Islet of Langerhans (tissue), 1 donor: ENCODE data around the gene LY6G5C.
"Not testable (repeated sequence)": the region's sequence is repeated elsewhere in the genome, so short reads cannot be mapped to it uniquely, and the experiment has no call there.

Experiments
- FAIRE-seq: peaks from one replicate; lab custom pipeline; 2011; peaks lifted over from hg19 to GRCh38; lab: Jason Lieb, UNC

LY6G5C gene

DNA sequence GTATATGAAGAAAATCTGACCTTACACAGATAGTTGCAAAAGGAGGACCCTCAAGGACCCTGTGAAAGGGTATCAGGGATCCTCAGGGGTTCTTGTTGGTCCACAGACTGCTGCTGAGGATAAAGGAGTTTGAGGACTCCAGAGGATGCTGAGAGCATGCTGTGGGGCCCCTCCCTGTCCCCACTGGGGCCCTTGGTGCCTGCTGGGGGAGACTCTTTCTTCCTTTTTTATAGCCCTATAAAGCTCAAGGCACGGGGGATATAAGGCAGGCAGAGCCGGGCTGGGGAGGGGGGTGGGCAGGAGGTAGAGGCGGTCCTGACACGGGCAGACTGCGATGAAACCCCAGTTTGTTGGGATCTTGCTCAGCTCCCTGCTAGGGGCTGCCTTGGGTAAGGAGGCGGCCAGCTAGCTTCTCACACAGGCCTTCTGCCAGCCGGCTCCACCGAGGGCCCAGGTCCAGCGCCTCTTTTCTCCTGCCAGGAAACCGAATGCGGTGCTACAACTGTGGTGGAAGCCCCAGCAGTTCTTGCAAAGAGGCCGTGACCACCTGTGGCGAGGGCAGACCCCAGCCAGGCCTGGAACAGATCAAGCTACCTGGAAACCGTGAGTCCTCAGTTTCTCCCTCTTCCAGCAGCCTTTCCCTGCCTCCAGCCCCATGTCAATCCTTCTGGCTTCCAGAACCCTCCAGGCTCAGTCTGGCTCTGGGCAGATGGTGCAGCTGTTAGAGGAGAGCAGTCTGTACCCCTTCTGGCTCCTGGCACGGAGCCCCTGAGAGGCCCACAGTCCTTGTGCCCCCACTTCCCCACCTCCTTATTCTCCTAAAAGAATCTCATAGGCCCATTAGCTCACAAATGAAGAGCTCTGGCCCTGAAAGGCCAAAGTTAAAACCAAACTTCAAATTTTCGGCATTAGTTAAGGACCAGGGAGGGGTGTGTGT is 34.4 kb upstream of the LY6G5C start, which contains the start of gene LY6G6D:
Gene LY6G6D, plus strand, starts transcription at position 327 of the 937 bp plus-strand sequence. Its CDS starts 8 bp downstream, at position 335.
- FAIRE-seq, result no peak

DNA sequence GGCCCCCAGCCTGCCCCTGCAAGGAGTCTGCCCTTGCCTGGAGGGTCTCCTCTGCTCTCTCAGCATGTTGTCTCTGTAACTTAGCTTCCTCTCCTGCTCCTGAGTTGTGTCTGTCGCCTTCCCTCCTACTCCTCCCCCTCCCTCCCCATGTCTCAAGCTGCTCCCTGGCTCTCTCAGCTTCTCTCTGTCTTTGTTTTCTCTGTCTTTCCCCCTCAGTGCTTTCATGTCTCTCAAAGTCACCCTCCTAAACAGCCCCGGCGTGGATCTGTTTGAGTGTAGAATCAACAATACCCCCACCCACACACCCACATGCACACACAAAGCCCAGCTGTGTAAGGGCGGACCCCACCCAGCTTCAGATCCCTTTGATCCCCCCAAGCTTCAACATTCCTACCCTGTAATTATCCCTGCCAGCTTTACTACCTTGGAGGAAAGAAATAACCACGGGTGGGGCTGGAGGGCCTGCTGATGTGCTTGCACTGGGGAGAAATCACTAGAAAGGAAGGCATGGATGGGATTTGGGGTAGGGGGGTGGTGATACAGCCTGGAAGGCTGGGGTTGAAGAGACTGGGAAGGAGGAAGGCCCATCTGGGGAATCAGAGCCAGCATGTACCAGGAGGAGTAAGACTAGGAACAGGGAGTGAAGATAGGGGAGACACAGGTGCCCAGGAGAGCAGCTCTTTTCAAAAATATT is 33.3 kb upstream of the LY6G5C start:
- FAIRE-seq, result no peak

DNA sequence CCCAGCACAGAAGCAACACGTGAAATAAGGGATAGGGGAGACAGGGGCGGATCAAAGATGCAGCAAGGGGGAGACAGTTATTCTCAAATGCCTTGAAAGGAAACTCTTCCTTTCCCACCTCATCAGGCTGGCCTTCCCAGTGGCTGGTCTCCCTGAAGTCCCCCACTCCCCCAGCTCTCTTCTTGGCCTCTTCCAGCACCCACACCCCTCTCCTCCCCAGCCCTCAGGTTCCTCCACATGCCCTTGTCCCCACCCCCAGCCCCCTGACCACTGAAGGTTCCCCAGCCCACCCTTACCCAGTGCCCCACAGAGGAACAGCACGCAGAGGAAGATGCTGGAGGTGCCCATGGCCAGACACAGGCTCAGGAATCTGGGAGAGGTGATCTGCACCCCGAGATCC is 32.6 kb upstream of the LY6G5C start:
- no peak for FAIRE-seq

DNA sequence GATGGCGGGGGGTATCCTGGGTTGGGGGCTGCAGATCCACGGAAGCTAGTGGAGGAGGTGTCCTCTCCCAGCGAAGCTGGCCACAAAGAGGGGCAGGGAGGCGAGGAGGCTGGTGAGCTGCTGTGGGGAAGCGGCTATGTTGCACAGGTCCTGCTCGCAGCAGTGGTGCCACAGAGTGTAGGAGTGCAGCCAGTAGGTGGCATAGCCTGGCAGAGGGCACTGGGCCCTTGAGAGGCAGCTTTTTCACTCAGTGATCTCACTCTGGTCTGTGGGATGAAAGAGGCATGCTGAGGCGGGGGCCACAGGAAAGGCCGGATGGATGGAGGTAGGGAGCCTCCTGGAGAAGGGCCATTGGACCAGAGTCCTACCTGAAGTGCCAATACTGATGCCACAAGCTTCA is 31.4 kb upstream of the LY6G5C start:
- FAIRE-seq, result no peak

DNA sequence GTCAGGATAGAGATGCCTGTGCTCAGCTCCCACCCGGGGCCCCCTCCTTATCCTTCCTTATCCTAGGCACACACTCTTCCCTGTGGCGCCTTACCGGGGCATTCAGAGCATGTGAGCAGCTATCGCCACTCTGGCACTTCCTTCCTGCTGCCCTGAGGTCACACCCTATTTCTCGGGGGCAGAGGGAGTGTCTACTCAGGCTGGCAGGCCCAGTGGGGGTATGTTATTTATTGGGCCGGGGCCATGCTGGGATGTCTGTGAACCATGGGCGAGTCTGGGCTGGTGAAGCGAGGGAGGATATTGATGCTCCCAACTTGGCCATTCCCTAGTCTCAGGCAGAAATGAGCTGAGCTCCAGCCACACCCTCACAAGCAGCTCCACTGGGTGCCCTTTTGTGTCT is 30.4 kb upstream of the LY6G5C start:
- no peak for FAIRE-seq

DNA sequence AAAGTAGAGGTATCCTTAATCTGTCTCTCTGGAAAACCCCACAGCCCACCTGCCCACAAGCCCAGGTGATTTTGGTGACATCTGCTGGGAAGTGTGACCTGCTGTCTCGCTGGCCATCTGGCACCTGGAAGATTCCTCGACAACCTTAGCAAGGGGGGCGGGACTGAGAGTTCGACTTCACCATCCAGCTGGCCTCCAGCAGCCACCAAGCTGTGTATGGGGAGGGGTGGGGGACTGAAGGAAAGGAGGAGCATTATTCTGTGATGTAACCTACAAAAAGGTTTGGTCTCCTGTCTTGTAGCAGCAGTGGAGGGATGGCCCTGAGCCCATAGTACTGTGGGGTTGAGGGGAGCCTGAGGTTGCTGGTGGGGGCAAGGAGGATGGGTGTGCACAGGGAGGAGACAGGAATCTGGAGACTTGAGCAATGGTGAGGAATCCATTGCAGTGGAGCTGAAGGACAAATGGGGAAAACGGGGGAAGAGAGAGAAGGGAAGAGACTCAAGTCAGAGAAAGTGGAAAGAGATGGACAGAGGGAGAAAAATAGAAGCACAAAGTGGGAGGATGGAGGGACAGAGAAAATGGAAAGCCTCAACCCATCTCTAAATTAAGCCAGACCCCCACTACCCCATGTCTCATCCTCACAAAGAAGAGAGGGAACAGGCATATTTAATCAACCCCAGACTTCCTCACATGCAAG is 29.8 kb upstream of the LY6G5C start:
- no peak for FAIRE-seq

DNA sequence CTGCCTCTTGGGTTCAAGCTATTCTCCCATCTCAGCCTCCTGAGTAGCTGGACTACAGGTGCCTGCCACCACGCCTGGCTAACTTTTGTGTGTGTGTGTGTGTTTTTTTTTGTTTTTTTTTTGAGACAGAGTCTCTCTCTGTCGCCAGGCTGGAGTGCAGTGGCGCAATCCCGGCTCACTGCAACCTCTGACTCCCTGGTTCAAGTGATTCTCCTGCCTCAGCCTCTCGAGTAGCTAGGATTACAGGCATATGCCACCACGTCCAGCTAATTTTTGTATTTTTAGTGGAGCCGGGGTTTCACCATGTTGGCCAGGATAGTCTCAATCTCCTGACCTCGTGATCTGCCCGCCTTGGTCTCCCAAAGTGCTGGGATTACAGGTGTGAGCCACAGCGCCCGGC is 28.3 kb upstream of the LY6G5C start:
- FAIRE-seq, result not testable (repeated sequence)

DNA sequence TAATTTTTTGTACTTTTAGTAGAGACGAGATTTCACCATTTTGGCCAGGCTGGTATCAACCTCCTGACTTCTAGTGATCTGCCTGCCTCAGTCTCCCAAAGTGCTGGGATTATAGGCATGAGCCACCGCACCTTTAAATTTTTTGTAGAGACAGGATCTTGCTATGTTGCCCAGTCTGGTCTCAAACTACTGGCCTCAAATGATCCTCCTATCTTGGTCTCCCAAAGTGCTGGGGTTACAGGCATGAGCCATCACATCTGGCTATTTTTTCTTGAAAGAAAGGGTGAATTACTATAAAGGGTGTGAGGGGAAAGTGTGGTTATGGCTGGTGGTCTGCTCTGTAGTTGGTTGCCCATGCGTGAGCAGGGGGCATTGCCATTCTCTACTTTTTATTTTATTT is 27.4 kb upstream of the LY6G5C start:
- FAIRE-seq, result no peak

DNA sequence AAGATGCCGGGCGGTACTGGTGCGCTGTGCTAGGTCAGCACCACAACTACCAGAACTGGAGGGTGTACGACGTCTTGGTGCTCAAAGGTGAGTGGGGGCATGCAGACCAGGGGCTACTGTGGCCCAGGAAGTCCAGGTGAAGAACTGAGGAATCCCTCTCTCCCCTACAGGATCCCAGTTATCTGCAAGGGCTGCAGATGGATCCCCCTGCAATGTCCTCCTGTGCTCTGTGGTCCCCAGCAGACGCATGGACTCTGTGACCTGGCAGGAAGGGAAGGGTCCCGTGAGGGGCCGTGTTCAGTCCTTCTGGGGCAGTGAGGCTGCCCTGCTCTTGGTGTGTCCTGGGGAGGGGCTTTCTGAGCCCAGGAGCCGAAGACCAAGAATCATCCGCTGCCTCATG is 26.8 kb upstream of the LY6G5C start:
- FAIRE-seq, result no peak

DNA sequence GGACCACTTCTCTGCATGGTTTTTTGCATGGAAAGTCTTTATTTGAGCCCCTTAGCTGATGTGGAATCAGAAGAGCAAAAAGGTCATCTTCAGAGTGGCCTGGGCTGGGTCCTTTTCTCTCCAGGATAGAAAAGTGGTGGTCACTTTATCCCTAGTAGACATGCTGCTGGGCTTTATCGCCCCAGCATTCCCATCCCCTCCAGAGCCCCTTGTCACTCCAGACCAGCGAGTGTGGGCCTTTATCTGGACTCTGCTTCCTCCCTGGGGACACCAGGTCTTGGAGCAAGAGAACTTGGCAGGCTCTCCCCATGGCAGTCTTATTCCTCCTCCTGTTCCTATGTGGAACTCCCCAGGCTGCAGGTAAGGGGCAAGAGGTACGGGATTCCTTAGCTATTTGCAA is 25.7 kb upstream of the LY6G5C start, which contains the start of gene LY6G6F:
Gene LY6G6F, plus strand, starts transcription at position 268 of the 400 bp plus-strand sequence. Its CDS starts 41 bp downstream, at position 309.
- no peak for FAIRE-seq

DNA sequence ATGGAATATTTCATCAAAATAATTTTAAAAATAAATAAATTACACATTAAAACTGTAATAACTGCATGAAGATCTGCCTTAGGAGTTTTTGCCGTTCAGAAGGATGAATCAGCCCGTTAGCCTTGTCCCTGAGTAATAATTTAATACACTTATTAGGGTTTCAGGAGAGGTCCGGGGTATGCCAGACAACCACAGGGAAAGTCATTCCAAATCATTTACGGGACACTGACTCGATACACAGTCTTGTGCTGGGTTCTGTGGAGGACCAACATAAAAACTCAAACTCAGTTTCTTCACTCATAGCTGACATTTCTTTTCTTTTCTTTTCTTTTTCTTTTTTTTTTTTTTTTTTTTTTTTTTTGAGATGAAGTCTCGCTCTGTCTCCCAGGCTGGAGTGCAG is 25.1 kb upstream of the LY6G5C start:
- FAIRE-seq, result no peak

DNA sequence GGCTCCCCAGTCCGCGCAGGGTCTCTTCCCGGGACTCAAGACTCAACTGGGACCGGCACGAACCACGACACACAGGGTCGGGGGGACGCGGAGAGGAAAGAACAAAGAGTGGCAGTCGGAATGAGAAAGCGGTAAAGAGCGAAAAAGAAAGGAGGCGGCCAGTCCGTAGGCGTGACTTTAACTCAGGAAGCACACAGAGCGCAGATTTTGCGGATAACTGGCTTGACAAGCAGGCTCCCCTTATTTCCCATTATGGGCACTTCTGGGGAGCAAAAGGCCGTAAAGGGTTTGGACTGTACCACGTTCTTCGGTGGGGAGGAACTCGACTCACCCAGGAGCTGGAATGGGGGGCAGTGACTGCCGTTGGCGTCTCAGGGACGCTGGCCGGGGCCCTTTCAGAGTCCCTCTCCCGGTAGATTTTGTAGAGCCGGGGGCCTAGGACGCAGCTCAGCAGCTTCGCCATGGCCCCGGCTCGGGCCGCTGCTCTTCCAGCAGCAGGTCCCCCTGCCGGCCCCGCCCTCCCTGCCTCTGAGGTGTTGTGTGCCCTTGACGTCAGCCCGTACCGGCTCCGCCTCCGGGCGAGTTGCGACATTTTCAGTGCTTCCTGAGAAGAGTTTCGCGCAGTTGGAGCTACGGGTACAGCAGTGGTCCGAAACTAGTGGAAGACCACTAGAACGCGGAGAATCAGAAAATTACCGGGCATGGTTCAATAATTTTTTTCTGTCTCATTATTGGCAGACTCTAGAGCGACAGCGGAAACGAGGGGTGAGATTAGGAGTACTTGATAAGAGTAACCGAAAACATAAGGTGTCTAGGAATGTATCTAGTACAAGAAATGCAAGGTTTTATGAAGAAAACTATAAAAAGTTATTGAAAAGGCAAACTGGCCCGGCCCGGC is 22.2 kb upstream of the LY6G5C start, which contains the start of gene ABHD16A:
Gene ABHD16A, minus strand, starts transcription at position 506 of the 898 bp plus-strand sequence. Its CDS starts 43 bp downstream, at position 463.
- peak; percentile 90 for FAIRE-seq

DNA sequence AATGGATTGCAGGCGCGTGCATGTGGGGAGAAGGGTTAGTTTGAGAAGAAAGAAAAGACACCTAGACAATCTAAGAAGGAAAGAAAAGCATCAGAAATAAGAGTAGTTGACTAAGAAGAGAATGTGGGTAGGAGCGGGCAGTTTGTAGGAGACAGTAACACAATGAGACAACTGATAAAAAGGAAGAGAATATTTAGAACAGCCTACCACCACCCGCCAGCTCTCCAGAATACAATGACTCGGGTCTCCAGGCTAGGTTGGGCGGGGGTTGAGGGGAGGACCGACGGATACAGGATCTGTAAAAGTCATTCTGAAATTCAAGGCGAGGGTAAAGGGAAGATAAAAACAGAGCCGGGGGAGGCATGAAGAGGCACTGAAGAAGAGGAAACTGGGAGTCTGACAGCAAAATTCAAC is 21.5 kb upstream of the LY6G5C start:
- no peak for FAIRE-seq

DNA sequence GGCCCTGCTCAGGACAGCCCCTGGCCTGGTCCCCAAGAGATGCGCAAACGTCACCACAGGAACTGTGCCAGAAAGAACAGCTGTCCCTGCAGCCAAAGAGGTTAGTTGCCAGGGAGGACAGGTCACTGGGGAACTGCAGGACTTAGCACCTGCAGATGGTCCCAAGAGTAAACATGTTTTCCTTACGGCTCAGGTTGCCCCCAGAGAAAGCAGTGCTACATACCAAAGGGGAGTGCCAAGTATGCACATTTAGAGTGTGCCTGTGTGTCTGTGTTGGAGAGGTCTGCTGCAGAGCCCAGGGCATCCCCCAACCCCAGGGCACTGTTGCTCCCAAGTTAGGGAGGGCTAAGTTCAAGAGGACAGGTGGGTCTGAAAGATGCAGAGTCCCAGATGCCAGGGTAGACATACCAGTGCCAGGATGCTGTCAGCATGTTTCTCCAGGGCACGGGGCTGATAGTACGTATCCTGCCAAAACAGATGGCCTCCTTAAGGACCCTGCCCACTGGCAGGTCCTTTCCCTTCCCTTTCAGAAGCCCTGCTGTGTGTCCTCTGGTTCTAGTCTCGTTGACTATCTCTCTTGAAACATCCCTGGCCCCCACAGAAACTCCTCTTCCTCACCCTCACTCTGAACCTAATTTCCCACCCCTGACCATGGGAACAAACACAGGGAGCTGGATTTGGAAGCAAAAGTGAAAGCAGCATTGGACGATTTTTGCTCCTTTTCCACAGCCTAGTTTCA is 21.0 kb upstream of the LY6G5C start:
- no peak for FAIRE-seq

DNA sequence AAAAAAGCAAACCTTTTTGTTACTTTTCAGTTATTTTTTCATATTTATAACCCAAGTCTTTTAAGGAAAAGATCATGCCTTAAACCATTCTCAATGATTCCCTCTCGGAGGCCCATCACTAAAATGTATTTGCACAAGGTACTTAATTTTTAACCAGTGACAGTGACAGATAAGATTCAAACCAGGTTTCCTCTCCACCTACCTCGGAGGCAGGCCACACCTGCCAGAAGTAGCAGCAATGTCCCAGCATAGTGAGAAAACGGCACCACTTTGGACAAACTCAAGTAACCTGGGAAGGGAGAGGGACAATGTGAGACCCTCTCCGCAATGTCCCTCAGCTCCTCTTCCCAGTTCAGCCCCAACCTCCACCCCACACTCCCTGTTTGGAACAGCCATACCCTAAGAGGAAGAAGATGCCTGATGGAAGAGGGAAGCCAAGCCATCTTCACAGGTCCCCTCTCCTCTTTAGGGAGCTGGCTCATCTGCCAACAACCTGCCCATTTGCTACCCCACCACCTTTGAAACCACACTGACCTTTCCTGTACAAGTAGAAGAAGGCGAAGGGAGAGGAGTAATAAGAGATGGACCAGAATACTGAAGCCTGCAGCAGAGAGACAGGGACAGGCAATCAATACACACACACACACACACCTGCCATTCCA is 20.0 kb upstream of the LY6G5C start:
- no peak for FAIRE-seq

DNA sequence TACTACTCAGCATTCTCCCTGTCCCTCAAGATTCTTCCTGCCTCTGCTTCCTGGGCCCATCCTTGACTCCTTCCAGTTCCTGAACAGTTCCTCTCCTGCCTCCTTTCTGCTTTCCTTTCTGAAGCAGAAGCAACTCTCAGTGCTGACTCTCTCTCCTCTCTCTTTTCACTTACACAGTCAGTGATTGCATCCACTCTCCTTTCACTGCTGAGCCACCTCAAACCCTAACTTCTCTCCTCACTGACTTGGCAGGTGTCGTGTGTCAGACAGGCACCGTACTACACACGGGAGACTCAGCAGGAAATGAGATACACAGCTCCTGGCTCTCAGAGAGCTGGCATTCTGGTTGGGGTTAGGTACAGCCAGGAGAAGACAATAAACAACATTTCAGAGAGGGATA is 16.7 kb upstream of the LY6G5C start:
- FAIRE-seq, result no peak

DNA sequence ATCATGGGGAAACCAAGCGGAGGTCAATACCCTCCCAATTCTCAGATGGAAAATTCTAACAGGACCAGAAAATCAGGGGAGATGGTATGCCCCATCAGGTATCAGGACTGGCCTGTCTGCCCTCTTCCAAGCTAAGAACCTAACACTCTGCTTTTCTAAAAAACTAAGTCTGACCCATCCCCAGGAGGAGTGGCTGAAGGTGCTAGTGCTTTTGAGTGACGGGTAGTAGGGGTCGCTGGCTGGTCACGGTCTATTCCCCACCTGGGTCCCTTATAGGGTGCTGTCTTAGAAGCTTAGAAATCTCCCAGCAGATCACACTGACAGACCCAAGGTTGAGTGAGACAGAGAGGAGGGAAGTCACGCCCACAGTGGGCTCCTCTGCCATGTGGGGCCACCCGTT is 12.7 kb upstream of the LY6G5C start:
- no peak for FAIRE-seq

DNA sequence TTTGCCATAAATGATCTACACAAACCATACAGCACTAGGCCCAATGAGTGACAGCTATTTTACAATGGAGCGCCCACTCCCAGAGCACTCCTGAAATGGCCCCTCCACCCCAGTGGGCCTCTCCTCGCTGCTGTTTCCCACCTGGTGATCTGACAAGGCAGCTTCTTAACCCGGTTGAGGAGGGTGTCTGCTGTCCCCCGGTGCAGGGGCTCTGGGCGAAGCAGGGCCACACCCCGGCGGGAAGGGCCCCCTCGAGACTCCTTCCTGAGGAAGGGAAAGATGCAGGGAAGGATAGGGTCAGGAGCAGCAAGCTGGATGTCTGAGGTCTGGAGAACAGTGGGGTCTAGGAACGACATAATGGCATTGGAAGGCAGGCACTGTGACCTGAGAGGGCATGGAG is 12.0 kb upstream of the LY6G5C start:
- no peak for FAIRE-seq

DNA sequence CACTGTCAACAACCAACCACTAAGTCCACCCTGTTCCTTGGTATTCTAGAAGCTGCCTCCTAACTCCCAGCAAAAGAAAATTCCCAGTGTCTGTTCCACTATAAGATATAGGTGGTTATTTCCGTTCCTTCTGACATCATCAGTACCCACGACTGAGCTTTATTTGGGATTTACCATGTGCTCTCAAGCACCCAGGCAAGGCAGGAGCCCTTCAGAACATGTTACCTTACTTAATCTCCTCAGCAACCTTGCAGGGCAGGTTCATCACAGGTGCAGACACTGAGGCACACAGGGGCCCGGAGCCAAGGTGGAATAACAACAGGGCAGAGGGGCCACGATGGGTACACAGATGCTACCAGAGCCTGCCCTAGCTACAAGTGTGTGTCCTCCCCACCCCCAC is 11.5 kb upstream of the LY6G5C start:
- FAIRE-seq, result no peak

DNA sequence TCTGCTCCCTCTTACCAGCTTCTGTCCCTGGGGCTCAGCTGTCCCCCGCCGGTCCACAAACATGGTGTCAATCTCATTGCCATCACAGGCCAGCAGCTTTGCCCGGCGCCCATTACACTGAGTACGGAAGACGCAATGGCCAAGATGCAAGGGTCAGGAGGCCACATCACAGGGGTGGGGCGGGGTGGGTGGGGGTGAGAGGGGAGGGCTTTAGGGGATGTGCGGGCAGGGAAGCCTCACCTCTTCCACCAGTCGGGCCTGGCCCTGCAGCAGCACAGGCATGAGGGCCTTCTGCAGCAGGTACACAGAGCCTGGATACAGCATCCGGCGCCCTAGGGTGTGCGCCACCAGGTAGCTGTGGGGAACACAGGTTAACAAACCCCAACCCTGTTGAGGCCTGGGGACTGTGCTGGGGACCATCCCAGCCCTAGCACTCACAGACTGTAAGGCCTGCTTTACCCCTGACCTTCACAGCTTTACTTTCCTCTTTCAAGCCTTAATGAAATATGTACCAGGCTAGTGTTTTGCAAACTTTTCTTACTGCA is 10.8 kb upstream of the LY6G5C start:
- no peak for FAIRE-seq
